ENCODE measurements around the gene MEGF6.

The MEGF6 gene

GRCh38 chr1:3464649-3465025 is 146.7 kb downstream of the MEGF6 start:
- DNase-seq: no peak

GRCh38 chr1:3463891-3464648 is 147.2 kb downstream of the MEGF6 start:
- DNase-seq: no peak

- DNase-seq: no peak
Measured at GRCh38 chr1:3463408-3463863, 147.9 kb downstream of the MEGF6 start.

GRCh38 chr1:3463013-3463385 is 148.3 kb downstream of the MEGF6 start:
- DNase-seq: no peak

GRCh38 chr1:3462356-3463012 is 148.8 kb downstream of the MEGF6 start:
- no peak for DNase-seq

GRCh38 chr1:3461934-3462275 is 149.4 kb downstream of the MEGF6 start:
- DNase-seq: no peak

- DNase-seq: no peak
Measured at GRCh38 chr1:3461238-3461933, 149.9 kb downstream of the MEGF6 start.

GRCh38 chr1:3460672-3461131 is 150.6 kb downstream of the MEGF6 start:
- no peak for DNase-seq

- no peak for DNase-seq
Measured at GRCh38 chr1:3459940-3460671, 151.2 kb downstream of the MEGF6 start.

GRCh38 chr1:3459051-3459908 is 152.0 kb downstream of the MEGF6 start:
- DNase-seq: no peak

- DNase-seq: no peak
Measured at GRCh38 chr1:3457910-3458883, 153.1 kb downstream of the MEGF6 start.

- no peak for DNase-seq
Measured at GRCh38 chr1:3456964-3457909, 154.1 kb downstream of the MEGF6 start.

- DNase-seq: no peak
Measured at GRCh38 chr1:3456449-3456963, 154.8 kb downstream of the MEGF6 start.

- DNase-seq: no peak
Measured at GRCh38 chr1:3455670-3456448, 155.4 kb downstream of the MEGF6 start.

GRCh38 chr1:3454811-3455618 is 156.3 kb downstream of the MEGF6 start:
- no peak for DNase-seq

- no peak for DNase-seq
Measured at GRCh38 chr1:3453891-3454810, 157.2 kb downstream of the MEGF6 start, which contains the start of gene ARHGEF16. Gene ARHGEF16, plus strand, starts transcription at chr1:3454665. Its CDS starts 8,420 bp downstream, at chr1:3463085.
